Measurements from ENCODE around the gene PAPSS2. TPM values are rescaled to one million over a fixed set of nuclear protein-coding genes. Genes with fewer than 3 reads are reported as not detected.
"Not testable (repeated sequence)": the region's sequence is repeated elsewhere in the genome, so short reads cannot be mapped to it uniquely, and the experiment has no call there.

PAPSS2 gene
- total and polyA plus RNA-seq, 2 experiments from 2014 or later, result 2.4 to 6.4 TPM

DNA sequence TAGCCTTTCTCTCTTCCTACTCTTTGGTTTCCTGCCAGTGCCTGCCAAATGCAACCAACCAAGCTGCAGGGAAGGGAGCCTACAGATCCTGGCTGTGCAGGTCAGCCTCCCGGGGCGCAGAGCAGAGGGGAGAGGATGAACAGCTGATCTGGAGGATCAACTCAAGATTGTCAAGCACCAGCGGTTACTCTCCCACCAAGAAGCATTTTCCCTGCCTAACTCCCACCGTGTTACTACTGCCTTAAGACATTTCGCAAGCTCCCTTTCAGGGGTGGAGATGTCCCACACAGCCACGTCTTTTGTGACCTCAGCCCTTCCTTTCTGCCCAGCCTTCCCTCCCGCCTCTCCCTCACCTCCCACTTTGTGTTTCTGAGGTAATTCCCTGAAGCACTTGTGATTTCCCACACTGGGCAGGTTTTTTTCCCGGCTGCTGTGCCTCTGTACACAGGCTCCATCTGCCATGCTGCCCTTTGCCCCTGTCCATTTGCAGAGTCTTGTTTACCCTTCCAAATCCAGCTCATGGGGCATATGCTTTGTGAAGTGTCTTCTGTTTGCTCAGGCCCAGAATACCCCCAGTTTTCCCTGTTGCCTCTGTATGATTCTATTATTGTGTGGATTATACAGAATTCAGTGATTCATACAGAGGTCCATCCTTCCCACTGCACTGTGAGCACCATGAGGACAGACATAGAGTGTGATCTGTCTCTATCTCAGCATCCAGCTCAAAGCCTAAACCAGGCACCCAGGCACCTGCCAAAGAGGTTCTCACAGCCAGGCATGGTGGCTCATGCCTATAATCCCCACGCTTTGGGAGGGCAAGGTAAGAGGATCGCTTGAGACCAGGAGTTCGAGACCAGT is 40.9 kb upstream of the PAPSS2 start:
- TF ChIP-seq, protein P1, sequence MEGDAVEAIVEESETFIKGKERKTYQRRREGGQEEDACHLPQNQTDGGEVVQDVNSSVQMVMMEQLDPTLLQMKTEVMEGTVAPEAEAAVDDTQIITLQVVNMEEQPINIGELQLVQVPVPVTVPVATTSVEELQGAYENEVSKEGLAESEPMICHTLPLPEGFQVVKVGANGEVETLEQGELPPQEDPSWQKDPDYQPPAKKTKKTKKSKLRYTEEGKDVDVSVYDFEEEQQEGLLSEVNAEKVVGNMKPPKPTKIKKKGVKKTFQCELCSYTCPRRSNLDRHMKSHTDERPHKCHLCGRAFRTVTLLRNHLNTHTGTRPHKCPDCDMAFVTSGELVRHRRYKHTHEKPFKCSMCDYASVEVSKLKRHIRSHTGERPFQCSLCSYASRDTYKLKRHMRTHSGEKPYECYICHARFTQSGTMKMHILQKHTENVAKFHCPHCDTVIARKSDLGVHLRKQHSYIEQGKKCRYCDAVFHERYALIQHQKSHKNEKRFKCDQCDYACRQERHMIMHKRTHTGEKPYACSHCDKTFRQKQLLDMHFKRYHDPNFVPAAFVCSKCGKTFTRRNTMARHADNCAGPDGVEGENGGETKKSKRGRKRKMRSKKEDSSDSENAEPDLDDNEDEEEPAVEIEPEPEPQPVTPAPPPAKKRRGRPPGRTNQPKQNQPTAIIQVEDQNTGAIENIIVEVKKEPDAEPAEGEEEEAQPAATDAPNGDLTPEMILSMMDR (IDR thresholded peaks at IDR 0.05; ENCODE audit: low read depth, low read length), result no peak
- no peak overlapping the region for H3K27ac ChIP-seq
- peak in 1 of 2 donors; percentile 49 for DNase-seq (ENCODE audit: low read depth in 1 of 2, low spot score in 1 of 2)
- H3K4me3 ChIP-seq, result no peak overlapping the region
- H3K36me3 ChIP-seq, result no peaks in the 10 kb centered on the region
- H3K4me1 ChIP-seq (ENCODE audit: low read depth), result no peaks in the 10 kb centered on the region
- no peaks in the 10 kb centered on the region for H3K27me3 ChIP-seq
- H3K9me3 ChIP-seq (ENCODE audit: low read depth), result no peaks in the 10 kb centered on the region

DNA sequence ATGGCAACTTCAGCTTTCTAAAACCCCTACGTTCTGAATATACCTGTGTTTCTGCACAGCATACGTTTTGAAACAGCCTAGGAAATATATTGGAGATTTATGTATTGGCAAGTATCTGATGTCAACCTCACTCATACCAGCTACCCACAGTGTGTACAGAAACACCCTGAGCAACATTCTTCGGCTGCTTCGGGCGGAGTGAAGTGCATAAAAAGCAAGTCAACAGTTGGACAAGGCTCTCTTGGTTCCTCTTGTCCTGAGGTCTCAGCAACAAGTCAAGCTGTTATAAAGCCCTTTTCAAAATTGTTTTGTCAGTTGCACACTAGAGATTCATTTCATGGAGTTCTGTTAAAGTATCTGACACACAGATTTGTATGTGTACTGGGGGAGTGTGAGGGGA is 40.0 kb upstream of the PAPSS2 start:
- H3K27me3 ChIP-seq, result no peaks in the 10 kb centered on the region
- no peaks in the 10 kb centered on the region for H3K4me1 ChIP-seq (ENCODE audit: low read depth)
- TF ChIP-seq, protein P1 (IDR thresholded peaks at IDR 0.05; ENCODE audit: low read depth, low read length), result no peak
- no peaks in the 10 kb centered on the region for H3K36me3 ChIP-seq
- DNase-seq (ENCODE audit: low read depth in 1 of 2, low spot score in 1 of 2), result no peak
- H3K9me3 ChIP-seq (ENCODE audit: low read depth), result no peaks in the 10 kb centered on the region
- H3K4me3 ChIP-seq, result no peak overlapping the region
- no peak overlapping the region for H3K27ac ChIP-seq

DNA sequence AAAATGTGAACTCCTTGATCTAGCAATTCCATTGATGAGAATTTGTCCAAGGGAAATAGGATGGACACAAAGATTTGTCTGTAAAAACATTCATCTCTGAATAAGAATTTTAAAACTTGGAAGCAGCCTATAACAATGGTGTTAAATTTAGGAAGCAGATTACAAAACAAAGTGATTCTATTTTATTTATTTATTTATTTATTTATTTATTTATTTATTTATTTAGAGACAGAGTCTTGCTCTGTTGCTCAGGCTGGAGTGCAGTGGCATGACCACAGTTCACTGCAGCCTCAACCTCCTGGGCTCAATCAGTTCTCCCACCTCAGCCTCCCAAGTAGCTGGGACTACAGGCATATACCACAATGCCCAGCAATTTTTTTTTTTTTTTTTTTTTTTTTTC is 38.2 kb upstream of the PAPSS2 start:
- not testable (repeated sequence) for DNase-seq (ENCODE audit: low read depth in 1 of 2, low spot score in 1 of 2); H3K27me3 ChIP-seq; H3K9me3 ChIP-seq (ENCODE audit: low read depth); H3K36me3 ChIP-seq; H3K4me1 ChIP-seq (ENCODE audit: low read depth); H3K4me3 ChIP-seq; H3K27ac ChIP-seq

DNA sequence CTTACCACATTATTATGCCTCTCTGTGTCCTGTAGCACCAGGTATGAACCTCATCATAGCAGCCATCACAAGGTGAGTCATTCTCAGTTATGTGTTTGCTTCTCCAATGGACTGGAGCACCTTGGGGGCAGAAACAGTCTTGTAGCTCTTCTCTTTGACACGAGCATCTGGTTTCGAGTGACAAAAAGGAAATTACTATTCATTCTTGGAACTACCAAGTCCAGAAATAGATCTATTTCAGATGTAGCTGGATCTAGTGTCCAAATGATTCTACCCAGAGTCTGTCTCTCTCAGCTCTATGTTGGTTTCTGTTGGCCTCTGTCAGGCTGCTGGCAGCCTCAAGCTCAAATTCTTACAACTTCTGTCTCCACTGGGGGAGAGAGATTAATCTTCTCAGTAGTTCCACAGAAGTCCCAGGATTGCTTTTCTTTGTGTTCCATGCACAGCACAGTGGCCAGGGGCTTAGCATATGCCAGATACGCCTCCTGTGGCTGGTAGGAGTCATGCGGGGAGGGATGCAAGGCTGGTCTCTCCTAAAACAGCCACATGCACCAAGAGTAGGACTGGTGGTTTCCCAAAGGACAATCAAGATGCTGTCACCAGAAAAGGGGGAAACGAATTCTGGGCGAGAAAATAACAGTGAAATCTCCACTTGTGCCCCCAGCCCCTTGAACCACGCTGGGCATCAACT is 37.2 kb upstream of the PAPSS2 start:
- H3K36me3 ChIP-seq, result no peaks in the 10 kb centered on the region
- TF ChIP-seq, protein P1 (IDR thresholded peaks at IDR 0.05; ENCODE audit: low read depth, low read length), result no peak
- no peak overlapping the region for H3K4me3 ChIP-seq
- H3K27me3 ChIP-seq, result no peaks in the 10 kb centered on the region
- H3K27ac ChIP-seq, result no peak overlapping the region
- H3K4me1 ChIP-seq (ENCODE audit: low read depth), result no peaks in the 10 kb centered on the region
- H3K9me3 ChIP-seq (ENCODE audit: low read depth), result no peaks in the 10 kb centered on the region
- DNase-seq (ENCODE audit: low read depth in 1 of 2, low spot score in 1 of 2), result no peak

DNA sequence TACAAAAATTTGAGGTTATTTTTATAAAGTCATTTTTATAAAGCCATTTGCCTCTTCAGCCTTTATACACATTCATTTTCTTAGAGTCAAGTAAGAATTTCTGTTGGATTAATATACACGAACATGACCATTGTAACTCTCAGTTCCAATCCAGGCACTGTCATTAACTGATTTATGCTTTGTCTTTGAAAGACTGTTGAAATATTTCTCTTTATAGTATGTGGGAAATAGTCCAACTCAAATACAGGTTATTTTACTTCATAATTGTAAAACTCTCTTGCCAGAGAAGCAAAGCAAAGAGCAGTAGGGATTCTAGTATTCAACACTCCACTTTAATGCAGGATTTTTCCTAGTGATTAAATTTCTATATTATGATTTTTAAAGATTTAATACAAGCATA is 36.5 kb upstream of the PAPSS2 start:
- Histone ChIP-seq H3K4me3 (no peak overlapping the region), H3K27ac (no peak overlapping the region), H3K36me3 (no peaks in the 10 kb centered on the region), H3K4me1 (ENCODE audit: low read depth) (no peaks in the 10 kb centered on the region), H3K27me3 (no peaks in the 10 kb centered on the region), H3K9me3 (ENCODE audit: low read depth) (no peaks in the 10 kb centered on the region)
- no peak for DNase-seq (ENCODE audit: low read depth in 1 of 2, low spot score in 1 of 2)
- TF ChIP-seq, protein P1 (IDR thresholded peaks at IDR 0.05; ENCODE audit: low read depth, low read length), result no peak

DNA sequence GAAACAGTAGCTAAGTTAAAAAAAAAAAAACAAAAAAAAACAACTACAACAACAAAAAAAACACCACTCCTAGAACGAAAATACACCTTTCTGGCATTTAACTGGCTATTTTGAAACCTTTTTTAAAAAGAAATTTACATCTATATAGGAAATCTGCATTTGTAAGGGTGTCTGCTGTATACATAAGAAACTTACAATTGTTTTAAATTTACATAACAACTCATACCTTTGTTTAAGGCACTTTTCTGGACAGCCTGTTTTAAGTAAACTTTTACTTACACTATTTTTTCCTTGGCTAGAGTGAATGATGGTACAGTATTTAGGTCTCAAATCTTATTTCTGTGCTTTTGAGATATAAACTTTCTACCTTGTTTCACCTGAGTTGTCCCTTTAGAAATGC is 34.0 kb upstream of the PAPSS2 start:
- TF ChIP-seq, protein P1 (IDR thresholded peaks at IDR 0.05; ENCODE audit: low read depth, low read length), result no peak
- Histone ChIP-seq H3K36me3 (no peaks in the 10 kb centered on the region), H3K27me3 (no peaks in the 10 kb centered on the region), H3K9me3 (ENCODE audit: low read depth) (no peaks in the 10 kb centered on the region), H3K27ac (no peak overlapping the region), H3K4me3 (no peak overlapping the region), H3K4me1 (ENCODE audit: low read depth) (no peaks in the 10 kb centered on the region)
- DNase-seq (ENCODE audit: low read depth in 1 of 2, low spot score in 1 of 2), result no peak

Measured in cardiac muscle cell (in vitro differentiated cells and primary cell).